ENCODE results near the gene SRR. TPM values are rescaled to one million over a fixed set of nuclear protein-coding genes. Genes with fewer than 3 reads are reported as not detected.

Gene SRR
- total RNA-seq, 1 experiment from 2014 or later: 7.7 TPM

DNA sequence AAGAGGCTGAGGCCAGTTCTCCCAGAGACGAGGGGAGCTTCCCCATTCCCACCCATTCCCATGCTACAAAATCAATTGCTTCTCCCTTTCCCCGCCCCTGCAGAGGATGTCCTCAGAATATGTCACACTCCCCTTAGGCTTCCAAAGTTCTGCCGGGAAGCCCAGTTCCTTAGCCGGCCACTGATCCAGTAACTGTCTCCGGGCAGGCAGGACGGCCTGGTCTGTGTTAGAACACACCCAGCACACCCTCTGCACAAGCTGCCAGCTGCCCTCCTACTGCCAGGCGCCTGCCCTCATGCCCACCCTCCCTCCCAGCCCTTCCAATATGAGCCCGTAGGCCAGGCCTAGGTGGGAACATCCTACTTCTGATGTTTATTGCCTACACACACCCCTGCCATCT, 64.6 kb downstream of the SRR start:
- peaks cover 33% of the 10 kb centered on the region for H3K36me3 Mint-ChIP-seq (ENCODE audit: insufficient read depth, unreplicated experiment)
- ChIA-PET CTCF (interaction anchor here (0.8 to 5.5 kb wide), 4 partner anchors 13 to 67 kb away, joined by 3 to 43 read pairs (median 4); no protein-coding TSS in a partner anchor), POLR2A (interaction anchor here (1.1 kb wide), 1 partner anchor 15 kb away, joined by 4 read pairs; no protein-coding TSS in a partner anchor)
- DNase-seq (ENCODE audit: unreplicated experiment): no peak
- intact Hi-C loops (cut with micrococcal nuclease): no loop called here
- no TSS peak for BruUV-seq (replicated peaks)
- no peak overlapping the region for H3K4me3 Mint-ChIP-seq (ENCODE audit: unreplicated experiment)
- H3K27me3 Mint-ChIP-seq (ENCODE audit: insufficient read depth, unreplicated experiment): no peaks in the 10 kb centered on the region
- TF ChIP-seq, protein P1, sequence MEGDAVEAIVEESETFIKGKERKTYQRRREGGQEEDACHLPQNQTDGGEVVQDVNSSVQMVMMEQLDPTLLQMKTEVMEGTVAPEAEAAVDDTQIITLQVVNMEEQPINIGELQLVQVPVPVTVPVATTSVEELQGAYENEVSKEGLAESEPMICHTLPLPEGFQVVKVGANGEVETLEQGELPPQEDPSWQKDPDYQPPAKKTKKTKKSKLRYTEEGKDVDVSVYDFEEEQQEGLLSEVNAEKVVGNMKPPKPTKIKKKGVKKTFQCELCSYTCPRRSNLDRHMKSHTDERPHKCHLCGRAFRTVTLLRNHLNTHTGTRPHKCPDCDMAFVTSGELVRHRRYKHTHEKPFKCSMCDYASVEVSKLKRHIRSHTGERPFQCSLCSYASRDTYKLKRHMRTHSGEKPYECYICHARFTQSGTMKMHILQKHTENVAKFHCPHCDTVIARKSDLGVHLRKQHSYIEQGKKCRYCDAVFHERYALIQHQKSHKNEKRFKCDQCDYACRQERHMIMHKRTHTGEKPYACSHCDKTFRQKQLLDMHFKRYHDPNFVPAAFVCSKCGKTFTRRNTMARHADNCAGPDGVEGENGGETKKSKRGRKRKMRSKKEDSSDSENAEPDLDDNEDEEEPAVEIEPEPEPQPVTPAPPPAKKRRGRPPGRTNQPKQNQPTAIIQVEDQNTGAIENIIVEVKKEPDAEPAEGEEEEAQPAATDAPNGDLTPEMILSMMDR (IDR thresholded peaks at IDR 0.05; ENCODE audit: unreplicated experiment): no peak
- no peaks in the 10 kb centered on the region for H3K4me1 Mint-ChIP-seq (ENCODE audit: insufficient read depth, unreplicated experiment)
- no peak overlapping the region for H3K27ac Mint-ChIP-seq (ENCODE audit: low read depth, unreplicated experiment)
- H3K9me3 Mint-ChIP-seq (ENCODE audit: unreplicated experiment): no peaks in the 10 kb centered on the region

DNA sequence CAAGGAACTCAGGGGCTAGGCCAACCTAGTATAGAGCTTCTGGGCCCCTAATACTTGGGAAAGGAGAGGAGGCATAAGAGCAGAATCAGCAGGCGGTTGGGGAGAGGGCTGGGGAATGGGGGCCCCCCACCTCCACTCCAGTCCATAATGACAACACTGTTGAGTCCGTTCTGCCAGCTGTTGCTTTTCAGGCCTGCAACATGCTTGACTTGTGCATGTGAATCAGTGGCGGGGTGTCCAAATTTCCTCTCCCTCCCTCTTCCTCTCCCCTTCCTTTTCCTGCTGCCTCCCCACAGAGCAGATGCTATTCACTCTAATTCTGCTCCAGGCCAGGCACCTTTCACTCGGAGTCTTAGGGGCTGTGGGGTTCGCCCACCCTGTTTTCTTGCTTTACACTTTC, 65.3 kb downstream of the SRR start:
- TF ChIP-seq, protein P1 (IDR thresholded peaks at IDR 0.05; ENCODE audit: unreplicated experiment): no peak
- ChIA-PET CTCF (interaction anchor here (0.6 to 5.5 kb wide), 6 partner anchors 8 to 66 kb away, joined by 3 to 43 read pairs (median 4); no protein-coding TSS in a partner anchor), POLR2A (no interaction called here)
- intact Hi-C loops (cut with micrococcal nuclease): no loop called here
- BruUV-seq (replicated peaks): no TSS peak
- Mint-ChIP-seq H3K27ac (ENCODE audit: low read depth, unreplicated experiment) (no peak overlapping the region), H3K4me3 (ENCODE audit: unreplicated experiment) (no peak overlapping the region), H3K4me1 (ENCODE audit: insufficient read depth, unreplicated experiment) (no peaks in the 10 kb centered on the region), H3K36me3 (ENCODE audit: insufficient read depth, unreplicated experiment) (peaks cover 33% of the 10 kb centered on the region), H3K27me3 (ENCODE audit: insufficient read depth, unreplicated experiment) (no peaks in the 10 kb centered on the region), H3K9me3 (ENCODE audit: unreplicated experiment) (no peaks in the 10 kb centered on the region)
- no peak for DNase-seq (ENCODE audit: unreplicated experiment)

DNA sequence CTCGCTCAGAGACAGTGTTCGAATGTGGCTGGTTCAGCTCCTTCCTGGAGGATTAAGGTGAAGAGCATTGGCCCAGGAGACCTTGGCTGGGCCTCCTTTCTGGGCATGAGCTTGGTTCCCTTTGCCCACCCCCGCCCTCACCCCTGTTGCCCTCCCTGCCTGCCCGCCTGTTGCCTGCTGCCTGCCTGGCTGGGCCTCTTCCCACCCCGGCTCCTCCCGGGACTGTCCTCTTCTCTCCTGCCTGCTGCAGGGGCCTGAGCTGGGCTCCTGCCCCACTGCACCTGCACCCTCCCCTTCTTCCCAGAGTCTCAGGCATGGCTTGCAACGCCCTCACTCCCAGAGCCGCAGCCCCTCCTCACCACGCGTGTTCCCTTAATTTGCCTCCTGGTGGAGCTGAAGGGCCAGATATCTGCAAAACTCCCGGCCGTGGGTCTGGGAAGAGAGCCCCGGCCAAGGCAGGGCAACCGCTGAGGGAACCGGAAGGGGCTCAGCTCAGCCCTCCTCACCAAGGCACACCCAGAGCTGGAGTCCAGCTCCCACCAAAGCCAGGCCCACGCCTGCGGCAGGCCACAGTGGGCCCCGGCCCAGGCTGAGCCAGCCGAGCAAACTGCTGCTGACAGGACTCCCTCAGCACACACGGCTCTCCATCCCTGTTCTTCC, 65.9 kb downstream of the SRR start:
- TF ChIP-seq, protein P1 (IDR thresholded peaks at IDR 0.05; ENCODE audit: unreplicated experiment): peak; percentile 8
- Mint-ChIP-seq H3K27ac (ENCODE audit: low read depth, unreplicated experiment) (no peak overlapping the region), H3K4me1 (ENCODE audit: insufficient read depth, unreplicated experiment) (peaks cover 2% of the 10 kb centered on the region), H3K4me3 (ENCODE audit: unreplicated experiment) (no peak overlapping the region), H3K9me3 (ENCODE audit: unreplicated experiment) (no peaks in the 10 kb centered on the region), H3K27me3 (ENCODE audit: insufficient read depth, unreplicated experiment) (no peaks in the 10 kb centered on the region), H3K36me3 (ENCODE audit: insufficient read depth, unreplicated experiment) (peaks cover 33% of the 10 kb centered on the region)
- intact Hi-C loops (cut with micrococcal nuclease): no loop called here
- no peak for DNase-seq (ENCODE audit: unreplicated experiment)
- ChIA-PET CTCF (interaction anchor here (0.6 to 5.5 kb wide), 9 partner anchors 9 to 93 kb away, joined by 3 to 43 read pairs (median 4); no protein-coding TSS in a partner anchor), POLR2A (no interaction called here)
- BruUV-seq (replicated peaks): no TSS peak

DNA sequence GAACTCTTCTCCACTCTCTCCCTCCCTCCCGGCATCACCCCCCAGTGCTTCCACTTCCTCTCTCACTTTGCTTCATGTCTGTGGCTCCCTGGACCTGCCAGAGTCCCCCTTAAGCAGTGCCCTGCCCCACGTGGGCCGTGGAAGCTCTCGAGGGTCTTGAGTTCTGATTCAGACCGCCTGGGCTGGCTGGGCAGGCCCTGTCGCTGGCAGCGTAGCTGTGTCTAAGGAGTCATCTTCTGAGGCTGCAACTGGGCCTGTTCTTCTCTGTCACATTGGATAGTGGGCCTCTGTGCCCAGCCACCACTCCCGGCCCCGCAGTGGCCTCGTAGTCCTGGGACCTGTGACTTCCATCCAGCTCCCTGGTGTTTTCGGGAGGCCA, 66.5 kb downstream of the SRR start:
- ChIA-PET CTCF (interaction anchor here (0.6 to 5.5 kb wide), 6 partner anchors 10 to 92 kb away, joined by 3 to 43 read pairs (median 4); no protein-coding TSS in a partner anchor), POLR2A (interaction anchor here (0.9 kb wide), 1 partner anchor 21 kb away, joined by 4 read pairs; no protein-coding TSS in a partner anchor)
- TF ChIP-seq, protein P1 (IDR thresholded peaks at IDR 0.05; ENCODE audit: unreplicated experiment): no peak
- Mint-ChIP-seq H3K36me3 (ENCODE audit: insufficient read depth, unreplicated experiment) (peaks cover 33% of the 10 kb centered on the region), H3K9me3 (ENCODE audit: unreplicated experiment) (no peaks in the 10 kb centered on the region), H3K4me1 (ENCODE audit: insufficient read depth, unreplicated experiment) (peaks cover 6% of the 10 kb centered on the region), H3K27me3 (ENCODE audit: insufficient read depth, unreplicated experiment) (no peaks in the 10 kb centered on the region), H3K4me3 (ENCODE audit: unreplicated experiment) (no peak overlapping the region), H3K27ac (ENCODE audit: low read depth, unreplicated experiment) (no peak overlapping the region)
- BruUV-seq (replicated peaks): no TSS peak
- no peak for DNase-seq (ENCODE audit: unreplicated experiment)
- intact Hi-C loops (cut with micrococcal nuclease): no loop called here
